Neural progenitor cell (in vitro differentiated cells): Measurements from ENCODE around the gene PDLIM5. TPM values are rescaled to one million over a fixed set of nuclear protein-coding genes. Genes with fewer than 3 reads are reported as not detected.

Experiments used
- DNase-seq: peaks from one replicate; pipeline ENCODE4 v3.0.0-alpha.2; 2016; ENCODE audit warnings: low spot score
- H2AFZ ChIP-seq: fragments of 200-600 bp; sonication (generic); replicated peaks from 2 replicates; pipeline ENCODE4 v1.6.1; 2016; ENCODE audit warnings: antibody characterized with exemption
- H3F3A ChIP-seq: fragments of 200-600 bp; sonication (generic); 2 replicates; pipeline ENCODE4 v1.6.1; 2016; ENCODE audit warnings: antibody characterized with exemption, low read depth
- H3K27ac ChIP-seq: fragments of 200-600 bp; sonication (generic); 2 replicates; pipeline ENCODE4 v1.5.1; 2016; ENCODE audit warnings: mild to moderate bottlenecking
- H3K27me3 ChIP-seq: fragments of 200-600 bp; sonication (generic); 2 replicates; pipeline ENCODE4 v1.6.1; 2016; ENCODE audit warnings: mild to moderate bottlenecking, moderate library complexity
- H3K36me3 ChIP-seq: fragments of 200-600 bp; sonication (generic); 2 replicates; pipeline ENCODE4 v1.5.1; 2016
- H3K4me1 ChIP-seq: fragments of 200-600 bp; sonication (generic); 2 replicates; pipeline ENCODE4 v1.6.1; 2016; ENCODE audit warnings: mixed run types
- H3K4me2 ChIP-seq: fragments of 200-600 bp; sonication (generic); 2 replicates; pipeline ENCODE4 v1.6.1; 2016
- H3K4me3 ChIP-seq: fragments of 200-600 bp; sonication (generic); 2 replicates; pipeline ENCODE4 v1.5.1; 2016
- H3K79me2 ChIP-seq: fragments of 200-600 bp; sonication (generic); 2 replicates; pipeline ENCODE4 v1.6.1; 2016; ENCODE audit warnings: low read depth
- H3K9ac ChIP-seq: fragments of 200-600 bp; sonication (generic); 2 replicates; pipeline ENCODE4 v1.6.1; 2016
- H3K9me3 ChIP-seq: fragments of 200-600 bp; sonication (generic); 2 replicates; pipeline ENCODE4 v1.5.1; 2016; ENCODE audit warnings: low read depth
- H4K20me1 ChIP-seq: fragments of 200-600 bp; sonication (generic); 2 replicates; pipeline ENCODE4 v1.6.1; 2016; ENCODE audit warnings: low read depth
- H3K27ac Mint-ChIP-seq: 3 replicates; pipeline ENCODE4 v1.8.0; 2021; ENCODE audit warnings: mixed read lengths
- H3K27me3 Mint-ChIP-seq: 2 replicates; pipeline ENCODE4 v1.8.0; 2022; ENCODE audit warnings: low read depth, mild to moderate bottlenecking, inconsistent platforms, moderate library complexity, mixed read lengths; ENCODE audit not compliant: insufficient read depth
- H3K36me3 Mint-ChIP-seq: 3 replicates; pipeline ENCODE4 v1.8.0; 2021; ENCODE audit warnings: mixed read lengths
- H3K4me1 Mint-ChIP-seq: 3 replicates; pipeline ENCODE4 v1.8.0; 2021; ENCODE audit warnings: mixed read lengths
- H3K4me3 Mint-ChIP-seq: 3 replicates; pipeline ENCODE4 v1.8.0; 2021; ENCODE audit warnings: mild to moderate bottlenecking, moderate library complexity, mixed read lengths
- H3K9me3 Mint-ChIP-seq: 3 replicates; pipeline ENCODE4 v1.8.0; 2020; ENCODE audit warnings: mixed read lengths
- EZH2 ChIP-seq: fragments of 200-600 bp; sonication (generic); IDR thresholded peaks from 2 replicates; pipeline ENCODE4 v1.6.1; 2017; ENCODE audit warnings: antibody characterized with exemption, mild to moderate bottlenecking, moderate library complexity
- EZH2phosphoT487 ChIP-seq: fragments of 200-600 bp; sonication (generic); IDR thresholded peaks from 2 replicates; pipeline ENCODE4 v1.6.1; 2017; ENCODE audit warnings: antibody characterized with exemption
- total RNA-seq: library from RNA; depleted of rRNA; stranded (reverse); fragments of >200 nt; gene quantifications from 2 replicates; pipeline ENCODE4 v1.2.3, GENCODE V29; 2015; ENCODE audit warnings: low replicate concordance
- TF ChIP-seq, protein P1 (sequence below): fragments of 200-600 bp; sonication (generic); IDR thresholded peaks from 2 replicates; pipeline ENCODE4 v1.5.1; 2017; ENCODE audit warnings: antibody characterized with exemption, mild to moderate bottlenecking

PDLIM5 gene
- total RNA-seq, 1 donor from 2014 or later, result 68.4 TPM

DNA sequence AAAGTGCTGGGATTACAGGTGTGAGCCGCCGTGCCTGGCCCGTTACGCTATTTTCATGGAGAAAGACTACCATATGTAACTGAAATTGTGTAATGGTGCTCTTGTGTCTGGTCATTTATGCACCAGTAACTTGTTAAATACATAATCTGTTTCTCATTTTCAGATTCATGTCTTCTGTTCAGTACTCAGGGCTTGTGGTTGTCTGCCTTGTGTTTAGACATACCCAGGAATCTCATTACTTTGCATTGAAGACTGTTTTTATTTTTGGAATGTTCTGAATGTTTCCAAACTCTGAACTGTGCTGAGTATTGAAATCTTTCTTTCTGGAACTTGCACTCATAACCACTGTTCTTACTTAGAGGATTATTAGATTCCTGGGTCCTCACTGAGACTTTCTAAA is 52.8 kb downstream of the PDLIM5 start:
- TF ChIP-seq, protein P1, sequence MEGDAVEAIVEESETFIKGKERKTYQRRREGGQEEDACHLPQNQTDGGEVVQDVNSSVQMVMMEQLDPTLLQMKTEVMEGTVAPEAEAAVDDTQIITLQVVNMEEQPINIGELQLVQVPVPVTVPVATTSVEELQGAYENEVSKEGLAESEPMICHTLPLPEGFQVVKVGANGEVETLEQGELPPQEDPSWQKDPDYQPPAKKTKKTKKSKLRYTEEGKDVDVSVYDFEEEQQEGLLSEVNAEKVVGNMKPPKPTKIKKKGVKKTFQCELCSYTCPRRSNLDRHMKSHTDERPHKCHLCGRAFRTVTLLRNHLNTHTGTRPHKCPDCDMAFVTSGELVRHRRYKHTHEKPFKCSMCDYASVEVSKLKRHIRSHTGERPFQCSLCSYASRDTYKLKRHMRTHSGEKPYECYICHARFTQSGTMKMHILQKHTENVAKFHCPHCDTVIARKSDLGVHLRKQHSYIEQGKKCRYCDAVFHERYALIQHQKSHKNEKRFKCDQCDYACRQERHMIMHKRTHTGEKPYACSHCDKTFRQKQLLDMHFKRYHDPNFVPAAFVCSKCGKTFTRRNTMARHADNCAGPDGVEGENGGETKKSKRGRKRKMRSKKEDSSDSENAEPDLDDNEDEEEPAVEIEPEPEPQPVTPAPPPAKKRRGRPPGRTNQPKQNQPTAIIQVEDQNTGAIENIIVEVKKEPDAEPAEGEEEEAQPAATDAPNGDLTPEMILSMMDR, result no peak
- TF ChIP-seq EZH2, result no peak
- no peak for TF ChIP-seq EZH2phosphoT487

DNA sequence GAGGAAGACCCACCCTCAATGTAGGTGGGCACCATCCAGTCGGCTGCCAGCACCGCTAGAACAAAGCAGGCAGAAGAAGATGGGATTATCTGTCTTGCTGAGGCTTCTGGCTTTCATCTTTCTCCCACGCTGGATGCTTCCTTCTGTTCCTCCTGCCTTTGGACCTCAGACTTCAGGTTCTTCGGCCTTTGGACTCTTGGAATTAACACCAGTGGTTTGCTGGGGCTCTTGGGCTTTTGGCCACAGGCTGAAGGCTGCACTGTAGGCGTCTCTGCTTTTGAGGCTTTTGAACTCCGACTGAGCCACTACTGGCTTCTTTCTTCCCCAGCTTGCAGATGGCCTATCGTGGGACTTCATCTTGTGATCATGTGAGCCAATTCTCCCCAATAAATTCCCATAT is 55.1 kb downstream of the PDLIM5 start:
- Mint-ChIP-seq H3K36me3 (peaks cover 15% of the 10 kb centered on the region), H3K4me1 (no peaks in the 10 kb centered on the region), H3K27ac (no peak overlapping the region), H3K27me3 (no peaks in the 10 kb centered on the region), H3K9me3 (peaks cover 5% of the 10 kb centered on the region), H3K4me3 (no peak overlapping the region)
- Histone ChIP-seq H3K27me3 (no peaks in the 10 kb centered on the region), H3K9ac (no peak overlapping the region), H3K4me2 (no peak overlapping the region), H3K79me2 (peaks cover 4% of the 10 kb centered on the region), H3K27ac (no peak overlapping the region), H3K9me3 (no peaks in the 10 kb centered on the region), H2AFZ (no peak overlapping the region), H4K20me1 (no peaks in the 10 kb centered on the region), H3K36me3 (no peaks in the 10 kb centered on the region), H3K4me3 (no peak overlapping the region), H3F3A (no peaks in the 10 kb centered on the region), H3K4me1 (no peaks in the 10 kb centered on the region)
- no peak for TF ChIP-seq EZH2
- TF ChIP-seq EZH2phosphoT487, result no peak
- TF ChIP-seq, protein P1, result no peak
- DNase-seq, result no peak

More for the DNA sequence above, 52.8 kb downstream of the PDLIM5 start:
- H3K4me3 Mint-ChIP-seq, result no peak overlapping the region
- no peaks in the 10 kb centered on the region for H3K27me3 Mint-ChIP-seq
- Histone ChIP-seq H3K27me3 (no peaks in the 10 kb centered on the region), H3K27ac (no peak overlapping the region), H3K4me1 (no peaks in the 10 kb centered on the region), H2AFZ (no peak overlapping the region), H3K36me3 (no peaks in the 10 kb centered on the region), H3K9me3 (no peaks in the 10 kb centered on the region), H3K79me2 (peaks cover 5% of the 10 kb centered on the region), H3K4me2 (no peak overlapping the region), H4K20me1 (no peaks in the 10 kb centered on the region), H3K4me3 (no peak overlapping the region), H3F3A (no peaks in the 10 kb centered on the region), H3K9ac (no peak overlapping the region)
- H3K27ac Mint-ChIP-seq, result no peak overlapping the region
- no peaks in the 10 kb centered on the region for H3K9me3 Mint-ChIP-seq
- no peaks in the 10 kb centered on the region for H3K4me1 Mint-ChIP-seq
- peaks cover 8% of the 10 kb centered on the region for H3K36me3 Mint-ChIP-seq
- no peak for DNase-seq

DNA sequence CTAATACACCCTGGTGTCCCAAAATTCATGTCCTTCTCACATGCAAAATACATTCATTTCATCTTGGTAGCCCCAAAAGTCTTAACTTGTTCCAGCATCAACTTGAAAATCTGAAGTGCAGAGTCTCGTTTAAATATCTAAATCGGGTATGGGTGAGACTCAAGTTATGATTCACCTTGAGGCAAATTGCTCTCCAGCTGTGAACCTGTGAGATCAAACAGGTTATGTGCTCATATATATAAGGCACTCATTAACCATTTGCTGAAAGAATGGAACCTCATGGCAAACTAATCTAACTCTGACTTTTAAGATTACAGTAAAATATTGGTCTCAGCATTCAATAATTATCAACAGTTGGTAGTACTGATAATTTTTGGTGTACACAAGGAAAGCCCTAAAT is 55.5 kb downstream of the PDLIM5 start:
- Histone ChIP-seq H3K4me3 (no peak overlapping the region), H3K4me2 (no peak overlapping the region), H3F3A (no peaks in the 10 kb centered on the region), H2AFZ (no peak overlapping the region), H3K9me3 (no peaks in the 10 kb centered on the region), H3K79me2 (peaks cover 7% of the 10 kb centered on the region), H3K27ac (no peak overlapping the region), H3K27me3 (no peaks in the 10 kb centered on the region), H3K9ac (no peak overlapping the region), H3K4me1 (no peaks in the 10 kb centered on the region), H3K36me3 (no peaks in the 10 kb centered on the region), H4K20me1 (no peaks in the 10 kb centered on the region)
- TF ChIP-seq, protein P1, result no peak
- TF ChIP-seq EZH2 (no peak), EZH2phosphoT487 (no peak)
- H3K9me3 Mint-ChIP-seq, result peaks cover 7% of the 10 kb centered on the region
- H3K36me3 Mint-ChIP-seq, result peaks cover 15% of the 10 kb centered on the region
- DNase-seq, result no peak
- H3K4me3 Mint-ChIP-seq, result no peak overlapping the region
- H3K27me3 Mint-ChIP-seq, result no peaks in the 10 kb centered on the region
- H3K27ac Mint-ChIP-seq, result no peak overlapping the region
- H3K4me1 Mint-ChIP-seq, result no peaks in the 10 kb centered on the region
